GM12873 (cell line): ENCODE data around the gene SNX14.

Experiments used
- CTCF ChIP-seq: IDR thresholded peaks from 2 replicates; pipeline ENCODE4 v1.5.1; 2012; ENCODE audit warnings: low read depth, mild to moderate bottlenecking, moderate library complexity, low read length, control low read depth; ENCODE audit not compliant: insufficient read depth; ENCODE audit errors: missing control alignments

Gene SNX14

DNA sequence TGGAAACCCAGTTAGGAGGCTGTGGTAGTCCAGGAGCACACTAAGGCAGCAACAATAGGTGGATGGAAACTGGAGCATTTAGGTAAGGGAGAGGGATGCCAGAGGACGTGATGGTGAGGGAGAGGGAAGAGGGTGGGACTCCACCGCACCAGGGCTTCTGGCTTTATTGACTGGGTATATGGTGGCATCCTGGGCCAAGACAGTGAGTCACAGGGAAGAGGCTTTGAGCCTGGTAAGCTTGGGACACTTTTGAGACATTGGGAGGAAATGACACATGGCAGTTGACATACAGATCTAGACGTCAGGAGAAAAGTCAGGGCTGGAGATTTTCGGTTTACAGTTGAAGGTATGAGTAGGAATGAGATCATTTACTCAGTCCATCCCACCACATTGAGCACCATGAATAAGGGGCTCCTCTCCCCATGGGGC is 128.9 kb downstream of the SNX14 start:
- no peak for TF ChIP-seq CTCF

- no peak for TF ChIP-seq CTCF
Measured at GRCh38 chr6:85464260-85464644, 129.4 kb downstream of the SNX14 start.

DNA sequence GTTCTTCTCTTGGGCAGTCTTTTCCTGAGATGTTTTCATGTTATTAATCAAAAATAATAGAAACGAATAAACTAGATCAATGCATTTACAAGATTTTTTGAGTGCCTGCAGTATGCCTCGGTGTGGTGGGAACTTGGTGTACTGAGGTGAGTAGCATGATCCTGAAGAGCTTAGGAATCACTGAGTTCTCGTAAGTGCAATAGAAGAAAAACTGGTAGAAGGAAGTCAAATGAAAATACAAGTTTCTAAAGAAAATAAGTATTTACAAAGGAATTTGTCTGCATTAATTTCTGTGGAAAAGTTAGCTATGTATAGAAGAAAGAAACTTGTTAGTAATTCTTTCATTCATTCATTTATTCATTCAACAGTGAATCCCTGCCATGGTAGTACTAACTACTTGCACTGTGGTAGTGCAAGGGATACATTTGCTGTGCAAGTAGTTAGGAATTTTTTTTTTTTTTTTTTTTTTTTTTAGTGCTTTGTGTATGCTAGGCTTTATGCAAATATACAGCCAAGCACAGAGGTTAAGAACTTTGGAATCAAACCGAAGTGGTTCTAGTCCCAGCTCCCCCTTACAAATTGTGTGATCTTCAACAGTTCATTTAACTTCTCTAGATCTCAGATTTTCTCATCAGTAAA is 129.9 kb downstream of the SNX14 start:
- no peak for TF ChIP-seq CTCF

- no peak for TF ChIP-seq CTCF
Measured at GRCh38 chr6:85462673-85463072, 131.0 kb downstream of the SNX14 start.

- TF ChIP-seq CTCF, result no peak
Measured at GRCh38 chr6:85461798-85462170, 131.9 kb downstream of the SNX14 start.

DNA sequence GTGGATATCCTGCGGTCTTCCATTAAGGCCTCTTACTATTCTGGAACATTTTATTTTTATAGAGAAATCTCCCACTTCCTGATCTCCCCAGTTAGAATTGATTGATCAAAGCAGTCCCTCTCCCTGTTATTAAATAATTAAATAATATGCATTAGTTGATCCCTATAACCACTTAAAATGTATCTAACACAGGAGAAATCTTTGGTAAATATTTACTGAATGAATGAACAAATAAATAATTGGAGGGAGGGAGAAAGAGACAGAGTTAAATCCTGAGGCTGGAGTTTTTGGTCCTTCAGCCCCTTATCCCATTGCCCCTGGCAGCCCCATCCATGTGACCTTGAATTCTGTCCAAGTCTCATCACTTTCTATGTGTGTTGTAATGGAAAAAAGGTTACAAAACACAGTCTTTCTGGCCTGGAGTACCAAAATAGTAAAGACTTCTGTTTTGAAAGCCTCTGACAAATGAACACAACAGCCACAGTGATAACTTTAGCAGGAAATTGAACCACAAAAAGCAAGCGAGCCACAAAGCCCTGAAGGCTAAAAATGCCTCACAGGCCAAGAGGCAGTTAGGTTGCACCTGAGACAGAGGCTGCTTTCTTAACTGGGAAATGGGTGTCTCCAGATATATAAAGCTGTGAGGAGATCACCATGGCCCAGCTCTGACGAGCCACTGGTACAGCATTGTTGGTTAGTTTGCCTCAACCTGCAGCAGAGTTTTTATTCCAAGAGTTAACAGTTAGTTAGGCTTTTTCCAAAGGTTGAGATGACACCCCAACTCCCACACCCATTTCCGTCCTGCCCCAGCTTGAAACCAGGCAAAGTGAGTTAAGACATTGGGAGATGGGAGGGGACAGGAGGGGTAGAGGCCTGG is 132.5 kb downstream of the SNX14 start:
- TF ChIP-seq CTCF, result no peak

- TF ChIP-seq CTCF, result no peak
Measured at GRCh38 chr6:85460154-85460920, 133.3 kb downstream of the SNX14 start.
